Measurements from ENCODE around the gene CHAMP1.
A peak's percentile ranks its signal among the peaks of the same experiment; 100 is the strongest.

CHAMP1 gene, protein sequence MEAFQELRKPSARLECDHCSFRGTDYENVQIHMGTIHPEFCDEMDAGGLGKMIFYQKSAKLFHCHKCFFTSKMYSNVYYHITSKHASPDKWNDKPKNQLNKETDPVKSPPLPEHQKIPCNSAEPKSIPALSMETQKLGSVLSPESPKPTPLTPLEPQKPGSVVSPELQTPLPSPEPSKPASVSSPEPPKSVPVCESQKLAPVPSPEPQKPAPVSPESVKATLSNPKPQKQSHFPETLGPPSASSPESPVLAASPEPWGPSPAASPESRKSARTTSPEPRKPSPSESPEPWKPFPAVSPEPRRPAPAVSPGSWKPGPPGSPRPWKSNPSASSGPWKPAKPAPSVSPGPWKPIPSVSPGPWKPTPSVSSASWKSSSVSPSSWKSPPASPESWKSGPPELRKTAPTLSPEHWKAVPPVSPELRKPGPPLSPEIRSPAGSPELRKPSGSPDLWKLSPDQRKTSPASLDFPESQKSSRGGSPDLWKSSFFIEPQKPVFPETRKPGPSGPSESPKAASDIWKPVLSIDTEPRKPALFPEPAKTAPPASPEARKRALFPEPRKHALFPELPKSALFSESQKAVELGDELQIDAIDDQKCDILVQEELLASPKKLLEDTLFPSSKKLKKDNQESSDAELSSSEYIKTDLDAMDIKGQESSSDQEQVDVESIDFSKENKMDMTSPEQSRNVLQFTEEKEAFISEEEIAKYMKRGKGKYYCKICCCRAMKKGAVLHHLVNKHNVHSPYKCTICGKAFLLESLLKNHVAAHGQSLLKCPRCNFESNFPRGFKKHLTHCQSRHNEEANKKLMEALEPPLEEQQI

GRCh38 chr13:114314074-114314912, at the start of gene CHAMP1:
CHAMP1 (plus strand) TSS chr13:114314503; CDS start chr13:114323843, 9,340 bp downstream.
- DNase-seq, result peak; percentile 93

DNA sequence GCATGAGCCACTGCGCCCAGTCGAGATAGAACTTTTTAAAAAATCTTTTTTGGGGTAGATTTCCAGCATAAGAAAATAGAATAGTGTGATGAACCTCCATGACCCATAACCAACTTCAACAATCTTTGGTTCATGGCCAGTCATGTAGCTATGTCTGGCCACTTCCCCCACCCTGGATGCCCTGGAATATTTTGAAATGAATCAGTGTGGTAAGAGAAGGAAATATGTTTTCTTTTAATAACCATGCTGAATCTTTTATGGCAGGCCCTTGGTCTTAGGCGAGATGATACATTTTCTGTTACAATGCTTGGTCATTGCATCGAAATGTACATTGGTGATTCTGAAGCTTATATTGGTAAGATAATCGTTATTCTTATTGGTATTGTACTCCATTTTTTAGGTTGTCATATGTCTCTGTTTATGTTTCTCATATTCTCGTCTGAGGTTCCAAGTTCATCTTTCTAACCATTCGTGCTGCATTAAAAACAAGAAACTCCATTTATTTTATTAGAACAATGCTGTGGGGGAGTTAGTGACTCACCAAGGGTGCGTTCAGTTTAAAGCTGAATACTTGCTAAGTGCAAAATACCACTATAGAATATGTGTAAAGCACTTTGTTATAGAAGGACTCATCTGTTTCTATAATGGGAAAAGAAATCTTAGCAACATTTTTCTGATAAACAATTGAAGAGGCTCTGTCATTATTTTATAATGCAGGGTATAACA, 49.3 kb upstream of the CHAMP1 start:
- no peak for DNase-seq

GRCh38 chr13:114266241-114266640, 48.1 kb upstream of the CHAMP1 start:
- no peak for DNase-seq

- DNase-seq, result no peak
These were observed 45.7 kb upstream of the CHAMP1 start for GRCh38 chr13:114268344-114269280.

DNA sequence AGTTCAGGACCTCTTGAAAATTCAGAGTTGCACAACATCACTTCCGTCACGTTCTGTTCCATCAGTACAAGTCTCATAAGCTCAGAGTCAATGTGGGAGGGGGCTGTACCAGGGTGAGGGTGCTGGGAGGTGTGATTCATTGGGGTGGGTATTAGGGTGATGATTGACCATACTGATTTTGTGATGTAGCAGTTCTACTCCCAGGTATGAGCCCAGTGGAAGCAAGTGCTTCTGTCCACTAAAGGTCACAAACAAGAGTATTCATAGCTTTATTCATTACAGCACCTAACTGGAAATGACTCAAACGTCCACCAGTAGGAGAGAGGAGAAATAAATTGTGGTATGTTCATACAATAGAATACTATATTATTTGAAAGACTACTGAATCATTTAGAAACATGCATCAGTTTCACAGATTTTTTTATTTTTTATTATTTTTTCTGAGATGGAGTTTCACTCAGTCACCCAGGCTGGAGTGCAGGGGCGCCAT, 45.0 kb upstream of the CHAMP1 start:
- DNase-seq, result no peak

GRCh38 chr13:114272977-114273376, 41.3 kb upstream of the CHAMP1 start:
- no peak for DNase-seq

DNA sequence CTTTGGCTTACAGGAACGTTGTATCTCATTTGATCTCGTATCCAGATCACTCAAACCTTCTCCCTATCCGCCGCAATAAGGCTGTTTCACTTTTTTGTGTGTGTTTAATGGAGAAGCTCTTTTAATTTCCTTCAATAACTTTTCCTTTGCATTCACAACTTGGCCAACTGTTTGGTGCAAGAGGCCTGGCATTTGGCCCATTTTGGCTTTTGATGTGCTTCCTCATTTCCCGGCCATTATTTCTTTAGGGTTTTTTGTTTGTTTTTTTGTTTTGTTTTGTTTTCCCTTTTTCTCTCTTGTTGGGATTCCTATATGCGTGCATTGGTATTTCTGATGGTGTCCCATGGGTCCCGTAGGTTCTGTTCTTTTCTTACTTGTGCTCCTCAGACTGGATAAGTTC, 39.0 kb upstream of the CHAMP1 start:
- no peak for DNase-seq

GRCh38 chr13:114279146-114279545, 35.2 kb upstream of the CHAMP1 start:
- no peak for DNase-seq

DNA sequence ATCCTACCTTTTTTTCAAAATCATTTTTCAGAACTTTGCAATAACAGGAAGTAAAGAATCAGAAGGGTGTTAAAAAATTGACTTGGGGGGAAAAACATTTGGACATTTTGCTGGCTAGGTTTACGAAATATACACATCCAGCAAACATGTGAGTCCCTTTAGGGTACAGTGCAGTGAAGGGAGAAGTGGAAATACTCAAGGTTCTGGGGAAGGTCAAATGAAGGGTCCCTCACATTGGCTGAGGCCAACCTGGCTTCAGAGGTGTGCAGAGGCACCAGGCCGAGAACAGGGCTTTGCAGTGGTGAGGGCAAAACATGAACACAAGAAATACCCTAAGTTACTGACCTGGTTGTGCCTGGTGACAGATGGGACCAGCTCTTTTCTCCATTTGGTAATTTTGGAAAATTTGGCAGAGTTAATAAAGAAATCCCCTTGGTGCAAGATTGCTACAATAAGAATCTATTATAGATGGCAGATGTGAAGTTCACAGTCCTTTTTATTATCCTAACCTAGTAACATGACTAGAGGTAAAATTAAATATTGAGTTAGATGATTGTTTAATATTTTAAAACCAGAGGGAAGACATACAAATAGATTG, 34.4 kb upstream of the CHAMP1 start:
- DNase-seq, result no peak

DNA sequence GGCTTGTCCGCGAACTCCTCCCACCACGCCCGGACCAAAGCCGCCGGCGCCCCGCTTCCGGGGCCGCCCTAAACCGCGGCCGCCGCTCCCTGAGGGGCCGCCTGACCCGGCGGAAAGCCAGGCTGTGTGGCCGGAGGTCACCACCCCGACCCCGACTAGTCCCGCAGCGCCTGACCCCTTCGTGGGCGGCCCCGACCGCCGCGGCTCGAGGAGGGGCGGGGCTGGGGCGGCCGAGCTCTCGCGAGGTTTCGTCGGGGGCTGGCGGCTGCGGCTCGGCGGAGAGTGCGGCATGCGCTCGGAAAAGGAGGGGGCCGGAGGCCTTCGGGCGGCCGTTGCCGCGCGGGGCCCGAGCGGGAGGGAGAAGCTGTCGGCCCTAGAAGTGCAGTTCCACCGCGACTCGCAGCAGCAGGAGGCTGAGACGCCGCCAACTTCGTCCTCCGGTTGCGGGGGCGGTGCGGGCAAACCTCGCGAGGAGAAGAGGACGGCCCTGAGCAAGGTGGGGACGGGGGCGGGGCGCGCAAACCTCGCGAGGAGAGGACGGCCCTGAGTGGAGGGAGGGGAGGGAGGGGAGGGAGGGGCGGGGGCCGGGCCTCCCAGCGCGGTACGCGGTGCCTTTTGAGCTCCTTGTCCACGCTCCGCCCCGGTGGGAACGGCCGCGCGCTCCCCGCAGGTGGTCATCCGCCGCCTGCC, 32.8 kb upstream of the CHAMP1 start, which contains the start of gene UPF3A:
UPF3A (plus strand) TSS at position 251 of the 690 bp plus-strand sequence; CDS start at position 290, 39 bp downstream.
- peak; percentile 87 for DNase-seq

- DNase-seq, result peak; percentile 69
These were observed 32.1 kb upstream of the CHAMP1 start for GRCh38 chr13:114282041-114282670.

DNA sequence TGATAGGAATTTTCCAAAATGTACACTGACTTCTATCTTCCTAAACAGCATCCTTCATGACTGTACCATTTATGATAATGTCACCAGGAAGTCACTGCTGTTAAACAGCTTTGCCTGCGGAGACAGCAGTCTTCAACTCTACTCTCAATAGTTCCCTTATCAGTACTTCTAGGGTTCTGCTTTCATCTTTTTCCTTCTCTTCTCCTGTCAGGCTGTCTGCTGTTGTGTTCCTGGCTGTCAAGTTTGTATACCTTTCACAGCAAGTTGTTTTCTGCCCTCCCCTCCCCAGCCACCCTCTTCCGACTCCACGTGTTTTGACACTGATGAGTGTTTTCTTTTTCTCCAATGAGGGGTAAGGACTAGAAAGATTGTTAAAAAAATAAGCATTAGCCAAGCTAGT, 30.7 kb upstream of the CHAMP1 start:
- DNase-seq, result no peak

DNA sequence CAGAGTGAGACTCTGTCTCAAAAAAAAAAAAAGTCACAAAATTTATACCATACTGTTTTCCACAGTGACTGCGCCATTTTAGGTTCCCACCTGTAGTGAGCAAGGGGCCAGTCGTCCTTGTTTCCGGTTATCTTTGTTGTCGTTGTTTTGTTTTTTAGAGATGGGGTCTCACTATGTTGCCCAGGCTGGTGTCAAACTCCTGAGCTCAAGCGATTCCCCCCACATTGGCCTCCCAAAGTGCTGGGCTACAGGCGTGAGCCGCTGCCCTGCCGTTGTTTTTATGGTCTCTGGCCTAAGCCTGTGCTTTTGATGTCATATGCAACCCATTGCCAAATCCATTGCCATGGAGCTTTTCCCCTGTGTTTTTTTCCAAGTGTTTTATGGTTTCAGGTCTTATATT, 29.6 kb upstream of the CHAMP1 start:
- DNase-seq, result no peak

GRCh38 chr13:114285166-114285808, 29.0 kb upstream of the CHAMP1 start:
- DNase-seq, result no peak

- DNase-seq, result no peak
These were observed 27.5 kb upstream of the CHAMP1 start for GRCh38 chr13:114286808-114287207.

GRCh38 chr13:114288157-114288591, 26.1 kb upstream of the CHAMP1 start:
- DNase-seq, result no peak

GRCh38 chr13:114296448-114296847, 17.9 kb upstream of the CHAMP1 start:
- DNase-seq, result no peak

DNA sequence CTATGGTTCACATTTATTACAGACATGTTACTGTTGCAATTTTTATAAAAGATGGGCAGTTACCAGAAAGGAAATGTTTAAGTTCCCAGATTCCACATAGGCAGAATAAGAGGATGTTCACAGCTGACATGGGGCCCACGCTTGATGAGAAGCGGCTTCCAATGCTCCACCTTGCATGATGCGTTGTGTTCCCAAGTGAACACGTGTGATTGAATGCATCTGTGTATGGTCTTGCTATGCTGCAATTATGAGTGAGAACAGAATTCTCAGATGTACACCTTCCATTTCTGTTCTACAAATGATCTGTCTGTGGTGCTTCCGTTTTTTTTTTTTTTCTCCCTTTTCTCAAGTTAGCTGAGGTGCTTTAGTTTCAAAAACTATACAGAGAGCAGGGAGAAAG, 17.4 kb upstream of the CHAMP1 start:
- DNase-seq, result no peak

GRCh38 chr13:114298866-114299265, 15.4 kb upstream of the CHAMP1 start:
- no peak for DNase-seq

Data from stimulated activated CD4-positive, alpha-beta T cell treated with anti-CD3 and anti-CD28 coated beads, Interleukin-4, amount 100 ng/mL, for 1 hour (primary cell).